ENCODE results near the gene ANAPC4. TPM values are rescaled to one million over a fixed set of nuclear protein-coding genes. Genes with fewer than 3 reads are reported as not detected.

The ANAPC4 gene
- total RNA-seq, 1 donor from 2014 or later = 19.2 TPM

DNA sequence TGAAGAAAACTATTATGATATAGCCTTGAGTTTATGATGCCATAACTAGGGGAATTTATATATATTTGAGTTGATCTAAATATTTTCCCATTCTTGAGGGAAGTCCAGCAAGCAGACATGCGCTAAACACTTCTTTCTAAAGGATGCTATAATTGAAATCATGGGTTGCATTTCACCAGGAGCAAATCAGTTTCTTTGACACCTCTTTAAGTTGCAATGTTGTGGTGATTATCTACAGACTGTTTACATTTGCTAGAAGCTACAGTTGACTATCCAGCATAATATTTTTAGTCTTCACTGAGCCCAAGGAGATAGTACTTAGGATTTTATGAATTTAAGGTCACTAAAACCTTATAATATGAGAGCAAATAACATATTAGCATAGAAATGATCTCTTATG, 43.9 kb downstream of the ANAPC4 start:
- Histone ChIP-seq H3K4me1 (ENCODE audit: insufficient read depth, low read length) (no peaks in the 10 kb centered on the region), H3K79me2 (ENCODE audit: insufficient read depth, low read length) (no peaks in the 10 kb centered on the region), H3K4me3 (ENCODE audit: insufficient read depth, low read depth, low read length) (no peak overlapping the region), H3K36me3 (ENCODE audit: insufficient read depth, low read length) (peaks cover 11% of the 10 kb centered on the region), H2AFZ (ENCODE audit: low read depth, low read length) (no peak overlapping the region), H3K27ac (ENCODE audit: low read depth, low read length) (no peak overlapping the region), H3K9ac (ENCODE audit: low read length) (no peak overlapping the region), H3K4me2 (ENCODE audit: low read length) (no peak overlapping the region), H4K20me1 (ENCODE audit: insufficient read depth, low read length) (no peaks in the 10 kb centered on the region), H3K27me3 (ENCODE audit: insufficient read depth, low read length) (no peaks in the 10 kb centered on the region), H3K9me3 (ENCODE audit: insufficient read depth, low read depth, low read length) (no peaks in the 10 kb centered on the region)
- no peak overlapping the region for H3K4me3 Mint-ChIP-seq (ENCODE audit: unreplicated experiment)
- H3K36me3 Mint-ChIP-seq (ENCODE audit: low read depth, unreplicated experiment) = peaks cover 10% of the 10 kb centered on the region
- no peak for TF ChIP-seq EZH2 (IDR thresholded peaks at IDR 0.05; ENCODE audit: insufficient read depth, low read length)
- TF ChIP-seq, protein P1, sequence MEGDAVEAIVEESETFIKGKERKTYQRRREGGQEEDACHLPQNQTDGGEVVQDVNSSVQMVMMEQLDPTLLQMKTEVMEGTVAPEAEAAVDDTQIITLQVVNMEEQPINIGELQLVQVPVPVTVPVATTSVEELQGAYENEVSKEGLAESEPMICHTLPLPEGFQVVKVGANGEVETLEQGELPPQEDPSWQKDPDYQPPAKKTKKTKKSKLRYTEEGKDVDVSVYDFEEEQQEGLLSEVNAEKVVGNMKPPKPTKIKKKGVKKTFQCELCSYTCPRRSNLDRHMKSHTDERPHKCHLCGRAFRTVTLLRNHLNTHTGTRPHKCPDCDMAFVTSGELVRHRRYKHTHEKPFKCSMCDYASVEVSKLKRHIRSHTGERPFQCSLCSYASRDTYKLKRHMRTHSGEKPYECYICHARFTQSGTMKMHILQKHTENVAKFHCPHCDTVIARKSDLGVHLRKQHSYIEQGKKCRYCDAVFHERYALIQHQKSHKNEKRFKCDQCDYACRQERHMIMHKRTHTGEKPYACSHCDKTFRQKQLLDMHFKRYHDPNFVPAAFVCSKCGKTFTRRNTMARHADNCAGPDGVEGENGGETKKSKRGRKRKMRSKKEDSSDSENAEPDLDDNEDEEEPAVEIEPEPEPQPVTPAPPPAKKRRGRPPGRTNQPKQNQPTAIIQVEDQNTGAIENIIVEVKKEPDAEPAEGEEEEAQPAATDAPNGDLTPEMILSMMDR (IDR thresholded peaks at IDR 0.05; ENCODE audit: insufficient read depth, low read depth, low read length) = no peak
- DNase-seq (ENCODE audit: low read depth) (no peak), FAIRE-seq (no peak)
- no peaks in the 10 kb centered on the region for H3K4me1 Mint-ChIP-seq (ENCODE audit: low read depth, unreplicated experiment)
- H3K27me3 Mint-ChIP-seq (ENCODE audit: low read depth, unreplicated experiment) = no peaks in the 10 kb centered on the region
- H3K9me3 Mint-ChIP-seq (ENCODE audit: unreplicated experiment) = no peaks in the 10 kb centered on the region
- no peak overlapping the region for H3K27ac Mint-ChIP-seq (ENCODE audit: unreplicated experiment)

DNA sequence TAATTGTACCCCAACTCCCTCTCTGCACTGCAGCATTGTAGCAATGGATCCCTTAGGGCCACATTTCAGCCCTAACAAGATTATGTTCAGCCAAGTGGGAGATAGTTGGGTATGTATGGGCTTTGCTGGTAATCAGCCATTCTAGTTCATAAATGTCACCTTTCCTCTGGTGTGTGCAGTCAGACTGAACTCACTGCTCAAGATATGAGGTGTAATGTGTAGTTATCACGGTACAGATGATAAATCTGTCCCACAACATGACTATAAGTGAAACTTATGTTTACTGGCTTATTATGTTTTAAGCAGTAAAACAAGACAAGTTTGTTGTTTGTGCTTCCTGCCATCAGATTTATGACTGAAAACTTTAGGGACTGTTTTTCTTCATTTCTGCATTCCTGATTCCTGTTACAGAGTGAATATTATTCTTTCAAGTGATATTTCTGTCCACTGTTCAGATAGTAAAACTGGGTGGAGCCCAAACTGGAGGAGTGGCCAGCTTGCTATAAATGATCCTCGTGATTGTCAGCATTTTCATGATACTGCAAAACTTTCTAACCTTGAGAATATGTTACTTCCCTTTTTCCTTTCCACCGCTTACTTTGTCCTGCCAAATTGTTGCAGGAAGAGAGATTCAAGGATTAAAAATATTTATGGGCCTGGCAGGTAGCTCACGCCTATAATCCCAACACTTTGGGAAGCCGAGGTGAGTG, 44.9 kb downstream of the ANAPC4 start:
- Histone ChIP-seq H3K79me2 (ENCODE audit: insufficient read depth, low read length) (no peaks in the 10 kb centered on the region), H3K9ac (ENCODE audit: low read length) (no peak overlapping the region), H3K27ac (ENCODE audit: low read depth, low read length) (no peak overlapping the region), H3K27me3 (ENCODE audit: insufficient read depth, low read length) (no peaks in the 10 kb centered on the region), H3K36me3 (ENCODE audit: insufficient read depth, low read length) (peaks cover 5% of the 10 kb centered on the region), H3K4me3 (ENCODE audit: insufficient read depth, low read depth, low read length) (no peak overlapping the region), H4K20me1 (ENCODE audit: insufficient read depth, low read length) (no peaks in the 10 kb centered on the region), H3K9me3 (ENCODE audit: insufficient read depth, low read depth, low read length) (no peaks in the 10 kb centered on the region), H3K4me2 (ENCODE audit: low read length) (no peak overlapping the region), H2AFZ (ENCODE audit: low read depth, low read length) (no peak overlapping the region), H3K4me1 (ENCODE audit: insufficient read depth, low read length) (no peaks in the 10 kb centered on the region)
- Mint-ChIP-seq H3K4me1 (ENCODE audit: low read depth, unreplicated experiment) (no peaks in the 10 kb centered on the region), H3K27me3 (ENCODE audit: low read depth, unreplicated experiment) (peaks cover 3% of the 10 kb centered on the region), H3K9me3 (ENCODE audit: unreplicated experiment) (no peaks in the 10 kb centered on the region), H3K36me3 (ENCODE audit: low read depth, unreplicated experiment) (peaks cover 10% of the 10 kb centered on the region), H3K27ac (ENCODE audit: unreplicated experiment) (no peak overlapping the region), H3K4me3 (ENCODE audit: unreplicated experiment) (no peak overlapping the region)
- FAIRE-seq (no peak), DNase-seq (ENCODE audit: low read depth) (no peak)
- TF ChIP-seq, protein P1 (IDR thresholded peaks at IDR 0.05; ENCODE audit: insufficient read depth, low read depth, low read length) = no peak
- TF ChIP-seq EZH2 (IDR thresholded peaks at IDR 0.05; ENCODE audit: insufficient read depth, low read length) = no peak

DNA sequence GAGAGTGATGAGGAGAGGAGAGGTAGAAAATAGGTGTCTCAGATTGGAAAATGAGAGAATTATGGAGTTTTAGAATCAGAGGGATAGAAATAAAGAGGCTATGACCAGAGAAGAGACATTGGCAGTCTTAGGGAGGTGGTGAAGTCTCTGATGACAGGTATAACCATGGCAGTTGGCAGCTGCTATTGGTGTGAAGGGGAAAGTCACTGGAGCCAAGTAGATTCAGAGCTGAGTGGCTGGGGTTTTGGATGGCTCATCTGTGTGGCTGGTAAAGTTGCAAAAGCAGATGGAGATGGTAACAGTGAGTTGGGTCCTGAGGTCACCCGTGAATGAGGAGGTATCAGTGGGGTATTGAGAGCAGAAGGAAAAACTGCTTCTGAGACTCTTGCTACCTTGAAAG, 46.5 kb downstream of the ANAPC4 start:
- DNase-seq (ENCODE audit: low read depth) (no peak), FAIRE-seq (no peak)
- no peaks in the 10 kb centered on the region for H3K9me3 ChIP-seq (ENCODE audit: insufficient read depth, low read depth, low read length)
- no peak overlapping the region for H3K4me3 ChIP-seq (ENCODE audit: insufficient read depth, low read depth, low read length)
- Mint-ChIP-seq H3K36me3 (ENCODE audit: low read depth, unreplicated experiment) (peaks cover 8% of the 10 kb centered on the region), H3K4me1 (ENCODE audit: low read depth, unreplicated experiment) (no peaks in the 10 kb centered on the region), H3K27me3 (ENCODE audit: low read depth, unreplicated experiment) (peaks cover 3% of the 10 kb centered on the region), H3K4me3 (ENCODE audit: unreplicated experiment) (no peak overlapping the region), H3K9me3 (ENCODE audit: unreplicated experiment) (peaks cover 4% of the 10 kb centered on the region), H3K27ac (ENCODE audit: unreplicated experiment) (no peak overlapping the region)
- no peak overlapping the region for H3K27ac ChIP-seq (ENCODE audit: low read depth, low read length)
- H4K20me1 ChIP-seq (ENCODE audit: insufficient read depth, low read length) = no peaks in the 10 kb centered on the region
- H3K79me2 ChIP-seq (ENCODE audit: insufficient read depth, low read length) = no peaks in the 10 kb centered on the region
- no peak overlapping the region for H3K4me2 ChIP-seq (ENCODE audit: low read length)
- no peaks in the 10 kb centered on the region for H3K4me1 ChIP-seq (ENCODE audit: insufficient read depth, low read length)
- no peak overlapping the region for H3K9ac ChIP-seq (ENCODE audit: low read length)
- no peaks in the 10 kb centered on the region for H3K27me3 ChIP-seq (ENCODE audit: insufficient read depth, low read length)
- no peak for TF ChIP-seq EZH2 (IDR thresholded peaks at IDR 0.05; ENCODE audit: insufficient read depth, low read length)
- TF ChIP-seq, protein P1 (IDR thresholded peaks at IDR 0.05; ENCODE audit: insufficient read depth, low read depth, low read length) = no peak
- no peaks in the 10 kb centered on the region for H3K36me3 ChIP-seq (ENCODE audit: insufficient read depth, low read length)
- no peak overlapping the region for H2AFZ ChIP-seq (ENCODE audit: low read depth, low read length)
